Stimulated activated naive CD4-positive, alpha-beta T cell treated with Interleukin-2 at 50 U/mL for 16 hours (primary cell): ENCODE measurements around the gene KRTAP9-3.
"Not testable (repeated sequence)": the region's sequence is repeated elsewhere in the genome, so short reads cannot be mapped to it uniquely, and the experiment has no call there.

Source experiments
- DNase-seq: peaks from one replicate; lab custom pipeline; 2025; lab: John Stamatoyannopoulos, UW

Gene KRTAP9-3, protein sequence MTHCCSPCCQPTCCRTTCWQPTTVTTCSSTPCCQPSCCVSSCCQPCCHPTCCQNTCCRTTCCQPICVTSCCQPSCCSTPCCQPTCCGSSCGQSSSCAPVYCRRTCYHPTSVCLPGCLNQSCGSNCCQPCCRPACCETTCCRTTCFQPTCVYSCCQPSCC

DNA sequence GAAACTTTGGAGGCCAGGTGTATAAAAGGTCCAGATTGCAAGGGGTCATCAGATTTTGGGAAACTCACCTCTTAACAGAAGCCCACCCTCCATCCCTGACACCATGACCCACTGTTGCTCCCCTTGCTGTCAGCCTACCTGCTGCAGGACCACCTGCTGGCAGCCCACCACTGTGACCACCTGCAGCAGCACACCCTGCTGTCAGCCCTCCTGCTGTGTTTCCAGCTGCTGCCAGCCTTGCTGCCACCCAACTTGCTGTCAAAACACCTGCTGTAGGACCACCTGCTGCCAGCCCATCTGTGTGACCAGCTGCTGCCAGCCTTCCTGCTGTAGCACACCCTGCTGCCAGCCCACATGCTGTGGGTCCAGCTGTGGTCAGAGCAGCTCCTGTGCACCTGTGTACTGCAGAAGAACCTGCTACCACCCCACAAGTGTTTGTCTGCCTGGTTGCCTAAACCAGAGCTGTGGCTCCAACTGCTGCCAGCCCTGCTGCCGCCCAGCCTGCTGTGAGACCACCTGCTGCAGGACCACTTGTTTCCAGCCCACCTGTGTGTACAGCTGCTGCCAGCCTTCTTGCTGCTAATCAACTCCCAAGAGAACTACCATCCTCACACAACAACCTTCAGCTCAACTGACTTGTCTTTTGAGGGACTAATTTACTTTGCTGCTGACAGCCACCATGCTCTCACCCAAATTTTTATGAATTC lies at the start of gene KRTAP9-3:
Gene KRTAP9-3, plus strand, starts transcription at position 51 of the 707 bp plus-strand sequence. Its CDS starts 53 bp downstream, at position 104.
- not testable (repeated sequence) for DNase-seq

DNA sequence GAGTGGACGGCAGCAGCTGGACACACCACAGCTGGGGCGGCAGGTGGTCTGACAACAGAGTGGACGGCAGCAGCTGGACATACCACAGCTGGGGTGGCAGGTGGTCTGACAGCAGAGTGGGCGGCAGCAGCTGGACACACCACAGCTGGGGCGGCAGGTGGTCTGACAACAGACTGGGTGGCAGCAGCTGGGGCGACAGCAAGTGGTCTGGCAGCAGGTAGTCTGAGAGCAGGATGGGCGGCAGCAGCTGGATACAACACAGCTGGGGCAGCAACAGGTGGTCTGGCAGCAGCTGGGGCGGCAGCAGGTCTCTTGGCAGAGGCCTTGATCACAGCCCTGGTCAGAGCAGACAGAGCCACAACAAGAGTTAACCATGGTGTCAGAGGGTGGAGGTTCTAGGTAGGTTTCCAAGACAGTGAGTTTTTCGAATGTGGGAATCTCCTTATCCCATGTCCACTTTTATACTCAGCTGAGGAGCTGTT lies 47.7 kb upstream of the KRTAP9-3 start, which contains the start of gene KRTAP4-1:
Gene KRTAP4-1, minus strand, starts transcription at position 432 of the 482 bp plus-strand sequence. Its CDS starts 57 bp downstream, at position 375.
- DNase-seq: no peak

DNA sequence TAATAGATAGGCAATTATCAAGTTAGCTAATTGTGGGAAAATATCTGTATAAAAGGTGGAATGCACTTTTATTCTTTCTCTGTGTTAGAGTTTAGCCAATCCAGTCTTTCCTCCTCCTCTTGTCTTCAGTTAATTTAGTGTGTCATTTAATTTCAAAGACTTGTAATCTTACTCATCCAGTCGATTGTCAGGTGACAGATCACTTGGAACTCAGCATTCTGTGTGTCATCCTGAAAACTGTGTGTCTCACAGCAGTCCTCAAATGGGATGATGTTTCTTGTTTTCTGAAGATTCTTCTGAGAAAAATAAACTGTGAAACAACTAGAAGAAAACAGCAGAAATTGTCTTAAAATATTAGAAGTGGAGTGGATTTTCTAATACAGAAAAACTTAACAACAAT lies 47.2 kb upstream of the KRTAP9-3 start:
- DNase-seq: no peak

DNA sequence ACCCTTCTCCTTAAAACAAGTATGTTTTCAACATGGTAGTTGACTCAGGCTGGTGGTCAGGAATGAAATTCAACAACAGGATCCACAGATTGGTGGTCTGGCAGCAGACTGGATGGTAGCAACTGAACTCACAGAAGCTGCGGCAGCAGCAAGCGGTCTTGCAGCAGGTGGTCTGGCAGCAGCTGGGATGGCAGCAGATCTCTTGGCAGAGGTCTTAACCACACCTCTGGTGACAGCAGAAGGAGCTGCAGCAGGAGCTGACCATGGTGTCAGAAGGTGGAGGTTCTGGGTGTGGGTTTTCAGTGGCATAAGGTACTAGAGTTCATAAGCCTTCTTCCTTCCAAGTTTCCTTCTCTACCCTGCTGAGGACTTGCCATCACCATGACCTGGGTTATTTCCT lies 45.4 kb upstream of the KRTAP9-3 start:
- DNase-seq: no peak

DNA sequence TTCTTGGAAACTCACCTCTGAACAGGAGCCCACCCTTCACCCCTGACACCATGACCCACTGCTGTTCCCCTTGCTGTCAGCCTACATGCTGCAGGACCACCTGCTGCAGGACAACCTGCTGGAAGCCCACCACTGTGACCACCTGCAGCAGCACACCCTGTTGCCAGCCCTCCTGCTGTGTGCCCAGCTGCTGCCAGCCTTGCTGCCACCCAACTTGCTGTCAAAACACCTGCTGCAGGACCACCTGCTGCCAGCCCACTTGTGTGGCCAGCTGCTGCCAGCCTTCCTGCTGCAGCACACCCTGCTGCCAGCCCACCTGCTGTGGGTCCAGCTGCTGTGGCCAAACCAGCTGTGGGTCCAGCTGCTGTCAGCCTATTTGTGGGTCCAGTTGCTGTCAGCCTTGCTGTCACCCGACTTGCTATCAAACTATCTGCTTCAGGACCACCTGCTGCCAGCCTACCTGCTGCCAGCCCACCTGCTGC lies 42.4 kb upstream of the KRTAP9-3 start, which contains the start of gene KRTAP9-1:
Gene KRTAP9-1, plus strand, starts transcription at position 51 of the 482 bp plus-strand sequence. Its CDS starts 0 bp downstream, at position 51.
- not testable (repeated sequence) for DNase-seq

DNA sequence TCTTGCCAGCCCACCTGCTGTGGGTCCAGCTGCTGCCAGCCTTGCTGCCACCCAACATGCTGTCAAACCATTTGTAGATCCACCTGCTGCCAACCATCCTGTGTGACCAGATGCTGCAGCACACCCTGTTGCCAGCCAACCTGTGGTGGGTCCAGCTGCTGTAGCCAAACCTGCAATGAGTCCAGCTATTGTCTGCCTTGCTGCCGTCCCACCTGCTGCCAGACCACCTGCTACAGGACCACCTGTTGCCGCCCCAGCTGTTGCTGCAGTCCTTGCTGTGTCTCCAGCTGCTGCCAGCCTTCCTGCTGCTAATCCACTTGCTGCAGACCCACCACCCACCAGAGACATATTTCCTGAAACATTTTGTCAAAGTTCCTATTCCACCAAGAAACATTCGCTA lies 41.9 kb upstream of the KRTAP9-3 start:
- DNase-seq: no peak

DNA sequence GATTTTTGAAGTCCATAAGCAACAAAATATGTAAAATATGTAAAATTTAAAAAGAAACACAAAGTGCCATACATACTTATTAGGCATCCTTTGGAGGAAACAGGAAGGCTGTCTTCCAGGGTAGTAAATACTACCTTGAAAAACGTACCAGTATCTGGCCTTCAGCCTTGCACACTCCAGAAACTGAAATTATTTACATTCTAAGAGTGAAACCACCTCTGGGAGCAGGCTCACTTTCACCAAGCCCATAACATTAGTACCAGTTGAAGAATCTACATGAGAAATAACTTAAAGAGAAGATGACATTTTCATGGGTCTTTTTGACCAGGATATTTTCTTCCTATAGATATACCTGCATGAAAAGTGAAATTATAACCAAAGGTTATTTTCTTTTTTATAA lies 36.2 kb upstream of the KRTAP9-3 start:
- DNase-seq: no peak

DNA sequence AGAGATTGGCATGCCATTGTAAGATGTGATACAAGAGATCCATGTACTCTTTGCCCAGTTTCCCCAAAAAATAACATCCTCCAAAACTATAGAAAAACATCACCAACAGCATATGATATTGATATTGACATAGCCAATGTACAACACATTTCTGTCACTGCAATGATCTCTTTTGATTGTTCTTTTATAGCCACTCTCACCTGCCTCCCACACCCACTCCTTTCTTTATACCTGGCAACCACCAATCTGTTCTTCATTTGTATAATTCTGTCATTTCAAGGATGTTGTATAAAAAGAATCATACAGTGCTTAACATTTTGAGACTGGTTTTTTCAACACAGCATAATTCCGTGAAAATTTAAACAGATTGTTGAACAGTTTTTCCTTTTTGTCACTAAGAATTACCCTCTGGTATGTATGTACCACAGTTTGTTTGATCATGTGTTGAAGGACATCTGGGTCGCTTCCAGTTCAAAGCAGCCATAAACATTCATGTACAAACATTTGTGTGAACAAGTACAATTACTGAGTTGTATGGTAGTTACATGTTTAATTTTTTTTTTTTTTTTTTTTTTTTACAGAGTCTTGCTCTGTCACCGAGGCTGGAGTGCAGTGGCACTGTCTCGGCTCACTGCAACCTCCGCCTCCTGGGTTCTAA lies 32.7 kb upstream of the KRTAP9-3 start:
- DNase-seq: no peak

DNA sequence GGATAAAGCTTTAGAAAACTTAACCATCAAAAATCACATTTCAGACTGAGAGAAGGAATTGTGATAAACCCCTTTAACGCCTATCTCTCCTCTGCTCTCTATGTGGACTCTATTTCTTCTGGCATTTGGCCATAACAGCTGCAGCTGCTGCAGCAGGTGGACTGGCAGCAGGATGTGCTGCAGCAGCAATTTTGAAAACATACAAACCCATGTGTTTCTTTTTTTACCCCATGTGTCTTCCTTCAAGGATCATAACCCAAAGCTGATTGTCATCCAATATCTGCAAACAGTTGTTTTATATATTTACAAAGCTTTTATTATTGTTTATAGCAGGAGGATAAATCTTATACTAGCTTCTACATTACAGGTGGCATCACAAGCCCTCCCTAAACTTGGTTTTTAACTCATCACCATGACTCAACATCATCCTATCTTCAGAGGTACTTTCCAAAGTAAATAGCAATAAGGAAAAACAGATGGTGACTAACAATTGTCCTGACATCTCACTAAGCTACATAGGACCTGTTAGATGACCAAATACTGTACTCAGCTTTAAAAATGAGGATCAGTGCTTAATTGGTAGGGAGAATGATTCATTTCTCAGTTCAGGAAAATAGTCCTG lies 20.3 kb upstream of the KRTAP9-3 start:
- no peak for DNase-seq

DNA sequence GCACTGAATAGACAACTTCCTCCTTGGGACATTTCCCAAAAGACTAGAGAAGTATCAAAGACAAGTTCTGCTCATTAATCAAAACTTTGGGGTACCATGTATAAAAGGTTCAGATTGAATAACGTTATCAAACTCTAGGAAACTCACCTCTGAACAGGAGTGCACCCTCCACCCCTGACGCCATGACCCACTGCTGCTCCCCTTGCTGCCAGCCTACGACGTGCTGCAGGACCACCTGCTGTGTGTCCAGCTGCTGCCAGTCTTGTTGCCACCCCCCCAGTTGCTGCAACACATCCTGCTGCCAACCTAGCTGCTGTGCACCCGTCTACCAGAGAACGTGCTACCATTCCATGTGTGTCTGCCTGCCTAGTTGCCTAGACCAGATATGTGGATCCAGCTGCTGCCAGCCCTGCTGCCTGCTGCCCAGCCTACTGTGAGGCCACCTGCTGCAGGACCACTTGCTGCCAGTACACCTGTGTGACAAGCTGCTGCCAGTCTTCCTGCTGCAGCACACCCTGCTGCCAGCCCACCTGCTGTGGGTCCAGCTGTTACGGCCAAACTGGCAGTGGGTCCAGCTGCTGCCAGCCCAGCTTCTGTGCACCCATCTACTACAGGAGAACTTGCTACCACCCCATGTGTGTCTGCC lies 19.6 kb upstream of the KRTAP9-3 start:
- no peak for DNase-seq

DNA sequence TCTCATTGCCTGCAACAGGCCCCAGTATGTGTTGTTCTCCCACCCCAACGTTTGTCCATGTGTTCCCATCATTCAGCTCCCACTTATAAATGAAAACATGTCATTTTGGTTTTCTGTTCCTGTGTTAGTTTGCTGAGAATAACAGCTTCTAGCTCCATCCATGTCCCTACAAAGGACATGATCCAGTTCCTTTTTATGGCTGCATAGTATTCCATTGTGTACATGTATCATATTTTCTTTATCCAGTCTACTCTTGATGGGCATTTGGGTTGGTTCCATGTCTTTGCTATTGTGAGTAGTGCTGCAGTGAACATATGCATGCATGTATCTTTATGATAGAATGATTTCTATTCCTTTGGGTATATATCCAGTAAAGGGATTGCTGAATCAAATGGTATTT lies 16.6 kb upstream of the KRTAP9-3 start:
- DNase-seq: no peak

DNA sequence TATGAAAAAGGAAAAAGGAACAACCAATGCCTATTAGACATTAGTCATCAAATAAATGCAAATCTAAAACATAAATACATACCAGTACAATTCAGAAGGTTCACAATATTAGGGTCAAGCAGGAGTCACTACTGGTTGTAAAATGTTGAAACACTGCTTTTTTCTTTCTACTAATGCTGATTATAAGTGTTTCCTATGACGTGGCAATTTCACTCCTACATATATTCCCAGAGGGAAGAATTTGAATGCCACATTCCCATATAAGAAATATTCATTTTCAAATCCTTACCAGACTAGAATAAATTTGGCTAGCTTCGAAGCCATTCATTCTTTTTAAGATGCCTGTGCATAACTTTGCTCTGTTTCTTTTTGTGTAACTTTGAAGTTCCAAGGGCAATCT lies 8.4 kb upstream of the KRTAP9-3 start:
- DNase-seq: no peak

DNA sequence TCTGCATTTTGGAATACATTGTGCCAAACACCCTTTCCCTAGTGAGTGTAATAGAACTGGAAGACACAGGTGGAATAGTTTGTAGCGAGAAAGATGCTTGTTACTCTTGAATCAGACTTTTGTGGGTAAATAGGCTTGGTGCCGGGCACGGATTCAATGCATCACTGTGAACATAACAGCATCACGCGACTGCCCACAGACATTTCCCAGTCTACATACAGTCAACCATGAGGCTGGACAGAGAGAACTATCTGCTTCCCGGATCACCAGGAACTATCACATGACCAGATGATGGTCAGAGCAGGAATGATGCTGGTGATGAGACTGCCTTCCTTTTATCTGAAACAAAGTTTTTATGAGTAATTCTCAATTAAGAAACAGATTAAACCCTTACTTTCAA lies 6.2 kb upstream of the KRTAP9-3 start:
- DNase-seq: no peak

DNA sequence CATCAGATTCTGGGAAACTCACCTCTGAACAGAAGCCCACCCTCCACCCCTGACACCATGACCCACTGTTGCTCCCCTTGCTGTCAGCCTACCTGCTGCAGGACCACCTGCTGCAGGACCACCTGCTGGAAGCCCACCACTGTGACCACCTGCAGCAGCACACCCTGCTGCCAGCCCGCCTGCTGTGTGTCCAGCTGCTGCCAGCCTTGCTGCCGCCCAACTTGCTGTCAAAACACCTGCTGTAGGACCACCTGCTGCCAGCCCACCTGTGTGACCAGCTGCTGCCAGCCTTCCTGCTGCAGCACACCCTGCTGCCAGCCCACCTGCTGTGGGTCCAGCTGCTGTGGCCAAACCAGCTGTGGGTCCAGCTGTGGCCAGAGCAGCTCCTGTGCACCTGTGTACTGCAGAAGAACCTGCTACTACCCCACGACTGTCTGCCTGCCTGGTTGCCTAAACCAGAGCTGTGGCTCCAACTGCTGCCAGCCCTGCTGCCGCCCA lies 5.6 kb upstream of the KRTAP9-3 start, which contains the start of gene KRTAP9-2:
Gene KRTAP9-2, plus strand, starts transcription at position 51 of the 498 bp plus-strand sequence. Its CDS starts 7 bp downstream, at position 58.
- DNase-seq: not testable (repeated sequence)

DNA sequence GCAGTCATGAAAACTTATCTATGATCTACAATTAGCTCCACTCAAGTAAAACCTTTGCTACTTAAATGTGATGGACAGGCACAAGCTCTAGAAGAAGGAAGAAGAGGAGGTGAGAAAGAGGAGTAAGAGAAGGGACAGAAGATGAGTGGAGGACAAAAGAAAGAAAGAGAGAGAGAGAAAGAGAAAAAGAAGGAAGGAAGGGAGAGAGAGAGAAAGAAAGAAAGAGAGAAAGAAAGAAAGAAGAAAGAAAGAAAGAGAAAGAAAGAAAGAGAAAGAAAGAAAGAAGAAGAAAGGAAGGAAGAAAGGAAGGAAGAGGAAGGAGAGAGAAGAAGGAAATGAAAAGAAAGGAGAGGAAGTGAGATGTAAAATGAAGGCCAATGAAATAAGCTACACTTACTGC lies 2.2 kb upstream of the KRTAP9-3 start:
- DNase-seq: no peak

DNA sequence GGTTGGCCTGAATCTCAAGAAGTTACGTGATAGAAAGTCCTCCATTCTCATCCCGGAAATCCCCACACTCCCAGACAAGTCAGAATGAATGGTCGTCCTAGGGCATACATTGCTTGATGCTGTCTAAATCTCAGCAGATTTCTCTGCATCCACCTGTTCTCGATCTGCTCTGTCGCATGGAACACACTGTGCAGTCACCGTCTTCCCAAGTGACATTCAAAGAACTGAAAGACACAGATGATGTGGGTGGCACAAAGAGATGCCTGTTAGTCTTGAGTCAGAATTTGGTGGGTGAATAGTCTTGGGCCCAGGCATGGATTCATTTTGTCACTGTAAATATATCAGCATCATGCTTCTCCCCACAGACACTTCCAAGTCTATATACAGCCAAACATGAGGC lies 518 bp upstream of the KRTAP9-3 start:
- no peak for DNase-seq

DNA sequence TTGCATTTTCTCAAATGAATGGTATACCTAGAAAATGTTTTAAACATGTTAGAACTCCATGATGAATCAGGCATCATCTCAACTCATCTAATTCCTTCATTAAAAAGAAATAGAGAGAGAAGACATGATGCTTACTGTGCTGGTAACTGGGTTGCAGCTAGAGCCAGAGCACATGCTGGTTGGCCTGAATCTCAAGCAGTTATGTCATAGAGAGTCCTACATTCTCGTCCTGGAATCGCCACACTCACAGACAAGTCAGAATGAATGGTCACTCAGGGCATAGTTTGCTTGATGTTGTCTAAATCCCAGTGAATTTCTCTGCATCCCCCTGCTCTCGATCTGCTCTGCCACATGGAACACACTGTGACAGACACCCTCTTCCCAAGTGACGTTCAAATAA lies 4.9 kb downstream of the KRTAP9-3 start:
- not testable (repeated sequence) for DNase-seq

DNA sequence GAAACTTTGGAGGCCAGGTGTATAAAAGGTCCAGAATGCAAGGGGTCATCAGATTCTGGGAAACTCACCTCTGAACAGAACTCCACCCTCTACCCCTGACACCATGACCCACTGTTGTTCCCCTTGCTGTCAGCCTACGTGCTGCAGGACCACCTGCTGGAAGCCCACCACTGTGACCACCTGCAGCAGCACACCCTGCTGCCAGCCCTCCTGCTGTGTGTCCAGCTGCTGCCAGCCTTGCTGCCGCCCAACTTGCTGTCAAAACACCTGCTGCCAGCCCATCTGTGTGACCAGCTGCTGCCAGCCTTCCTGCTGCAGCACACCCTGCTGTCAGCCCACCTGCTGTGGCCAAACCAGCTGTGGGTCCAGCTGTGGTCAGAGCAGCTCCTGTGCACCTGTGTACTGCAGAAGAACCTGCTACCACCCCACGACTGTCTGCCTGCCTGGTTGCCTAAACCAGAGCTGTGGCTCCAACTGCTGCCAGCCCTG lies 5.7 kb downstream of the KRTAP9-3 start, which contains the start of gene KRTAP9-8:
Gene KRTAP9-8, plus strand, starts transcription at position 51 of the 489 bp plus-strand sequence. Its CDS starts 53 bp downstream, at position 104.
- not testable (repeated sequence) for DNase-seq

DNA sequence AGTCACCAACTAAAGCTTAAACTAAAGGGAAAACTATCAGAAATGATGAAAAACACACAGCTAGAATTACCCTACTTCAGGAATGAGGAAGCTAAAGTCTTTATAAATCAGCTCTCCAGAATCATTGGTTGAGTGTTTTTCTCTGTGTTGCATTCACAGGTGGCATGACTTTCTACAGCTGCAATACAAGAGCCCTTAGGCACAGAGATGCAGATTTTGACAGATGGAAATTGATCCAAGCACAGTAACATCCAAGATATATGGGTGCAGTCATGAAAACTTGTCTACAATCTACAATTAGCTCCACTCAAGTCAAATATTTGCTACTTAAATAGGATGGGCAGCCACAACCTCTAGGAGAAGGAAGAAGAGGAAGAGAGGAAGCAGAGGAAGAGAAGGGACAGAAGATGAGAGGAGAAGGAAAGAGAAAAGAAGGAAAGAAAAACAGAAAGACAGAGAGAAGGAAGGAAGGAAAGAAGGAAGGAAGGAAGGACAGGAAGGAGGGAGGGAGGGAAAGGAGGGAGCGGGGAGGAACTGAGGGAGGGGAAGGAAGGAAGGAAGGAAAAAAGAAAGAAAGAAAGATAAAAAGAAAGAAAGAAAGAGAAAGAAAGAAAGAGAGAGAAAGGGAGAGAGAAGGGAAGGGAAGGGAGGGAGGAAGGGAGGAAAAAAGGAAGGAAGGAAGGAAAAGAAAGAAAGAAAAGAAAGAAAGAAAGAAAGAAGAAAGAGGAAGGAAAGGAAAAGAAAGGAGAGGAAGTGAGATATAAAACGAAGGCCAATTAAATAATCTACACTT lies 14.9 kb downstream of the KRTAP9-3 start:
- DNase-seq: not testable (repeated sequence)

DNA sequence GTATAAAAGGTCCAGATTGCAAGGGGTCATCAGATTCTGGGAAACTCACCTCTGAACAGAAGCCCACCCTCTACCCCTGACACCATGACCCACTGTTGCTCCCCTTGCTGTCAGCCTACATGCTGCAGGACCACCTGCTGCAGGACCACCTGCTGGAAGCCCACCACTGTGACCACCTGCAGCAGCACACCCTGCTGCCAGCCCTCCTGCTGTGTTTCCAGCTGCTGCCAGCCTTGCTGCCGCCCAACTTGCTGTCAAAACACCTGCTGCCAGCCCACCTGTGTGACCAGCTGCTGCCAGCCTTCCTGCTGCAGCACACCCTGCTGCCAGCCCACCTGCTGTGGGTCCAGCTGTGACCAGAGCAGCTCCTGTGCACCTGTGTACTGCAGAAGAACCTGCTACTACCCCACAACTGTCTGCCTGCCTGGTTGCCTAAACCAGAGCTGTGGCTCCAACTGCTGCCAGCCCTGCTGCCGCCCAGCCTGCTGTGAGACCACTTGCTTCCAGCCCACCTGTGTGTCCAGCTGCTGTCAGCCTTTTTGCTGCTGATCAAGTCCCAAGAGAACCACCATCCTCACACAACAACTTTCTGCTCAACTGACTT lies 17.5 kb downstream of the KRTAP9-3 start, which contains the start of gene KRTAP9-4:
Gene KRTAP9-4, plus strand, starts transcription at position 51 of the 604 bp plus-strand sequence. Its CDS starts 34 bp downstream, at position 85.
- not testable (repeated sequence) for DNase-seq
